Measurements from ENCODE around the gene TTLL7.

TTLL7 gene

GRCh38 chr1:83998498-83999315 lies at the start of gene TTLL7:
TSS of gene TTLL7 (minus strand) at chr1:83999132. CDS start at chr1:83952211, 46,921 bp downstream.
- no peak for DNase-seq (ENCODE audit: low read depth)
- in situ Hi-C loops (cut with HindIII; ENCODE audit: low sequenced_read_pairs): no loop called here
- peak within 1 kb of the TSS; percentile 75 for H3K4me3 ChIP-seq (ENCODE audit: low read depth, low read length)
- no peak for TF ChIP-seq CTCF (IDR thresholded peaks at IDR 0.05; ENCODE audit: low read depth, low read length, missing control alignments)

- no peak overlapping the region for H3K4me3 ChIP-seq (ENCODE audit: low read depth, low read length)
- no peak for TF ChIP-seq CTCF (IDR thresholded peaks at IDR 0.05; ENCODE audit: low read depth, low read length, missing control alignments)
- no peak for DNase-seq (ENCODE audit: low read depth)
- in situ Hi-C loops (cut with HindIII; ENCODE audit: low sequenced_read_pairs): no loop called here
Observed at GRCh38 chr1:84042461-84042860, 43.5 kb upstream of the TTLL7 start.

- H3K4me3 ChIP-seq (ENCODE audit: low read depth, low read length): no peak overlapping the region
- in situ Hi-C loops (cut with HindIII; ENCODE audit: low sequenced_read_pairs): no loop called here
- DNase-seq (ENCODE audit: low read depth): no peak
- no peak for TF ChIP-seq CTCF (IDR thresholded peaks at IDR 0.05; ENCODE audit: low read depth, low read length, missing control alignments)
Observed at GRCh38 chr1:84037758-84038611, 39.1 kb upstream of the TTLL7 start.

GRCh38 chr1:84031802-84032327 lies 32.9 kb upstream of the TTLL7 start:
- no peak overlapping the region for H3K4me3 ChIP-seq (ENCODE audit: low read depth, low read length)
- DNase-seq (ENCODE audit: low read depth): no peak
- TF ChIP-seq CTCF (IDR thresholded peaks at IDR 0.05; ENCODE audit: low read depth, low read length, missing control alignments): no peak
- in situ Hi-C loops (cut with HindIII; ENCODE audit: low sequenced_read_pairs): no loop called here

GRCh38 chr1:84027368-84027767 lies 28.4 kb upstream of the TTLL7 start:
- H3K4me3 ChIP-seq (ENCODE audit: low read depth, low read length): no peak overlapping the region

More at GRCh38 chr1:84027368-84027767, 28.4 kb upstream of the TTLL7 start:
- TF ChIP-seq CTCF (IDR thresholded peaks at IDR 0.05; ENCODE audit: low read depth, low read length, missing control alignments): no peak
- DNase-seq (ENCODE audit: low read depth): no peak
- in situ Hi-C loops (cut with HindIII; ENCODE audit: low sequenced_read_pairs): no loop called here
